WTC11 (cell line): ENCODE data around the gene WDR27. TPM values are rescaled to one million over a fixed set of nuclear protein-coding genes. Genes with fewer than 3 reads are reported as not detected.
"Not testable (repeated sequence)": the region's sequence is repeated elsewhere in the genome, so short reads cannot be mapped to it uniquely, and the experiment has no call there.

Experiments
- ATAC-seq: fragments of 200-7000 bp; cut with Tn5 transposase; 2 replicates; pipeline ENCODE4 v1.10.0; 2021; ENCODE audit warnings: mild to moderate bottlenecking, moderate library complexity
- CTCF ChIA-PET: fragments of 300-600 bp; sonication (Branson Sonifier 250); formaldehyde crosslinking; loops from one replicate; lab custom pipeline; 2021; ENCODE audit warnings: antibody characterized with exemption; lab: Charles Lee
- POLR2A ChIA-PET: fragments of 350-600 bp; sonication (Branson Sonifier 250); formaldehyde crosslinking; loops from one replicate; lab custom pipeline; 2021; ENCODE audit warnings: antibody characterized with exemption; lab: Charles Lee
- DNase-seq: peaks from one replicate; pipeline ENCODE4 v3.0.0; 2021; ENCODE audit warnings: low spot score
- H3K27ac Mint-ChIP-seq: 2 replicates; pipeline ENCODE4 v1.8.0; 2021; ENCODE audit warnings: mixed read lengths
- H3K27me3 Mint-ChIP-seq: 2 replicates; pipeline ENCODE4 v1.8.0; 2021; ENCODE audit warnings: low read depth, mild to moderate bottlenecking, moderate library complexity, mixed read lengths
- H3K36me3 Mint-ChIP-seq: 2 replicates; pipeline ENCODE4 v1.8.0; 2021; ENCODE audit warnings: mixed read lengths
- H3K4me1 Mint-ChIP-seq: 2 replicates; pipeline ENCODE4 v1.8.0; 2022; ENCODE audit warnings: mixed read lengths
- H3K4me3 Mint-ChIP-seq: 2 replicates; pipeline ENCODE4 v1.8.0; 2021; ENCODE audit warnings: mild to moderate bottlenecking, moderate library complexity, mixed read lengths
- H3K9me3 Mint-ChIP-seq: 2 replicates; pipeline ENCODE4 v1.8.0; 2021; ENCODE audit warnings: mixed read lengths
- FOXJ3 ChIP-seq: sonication (generic); formaldehyde crosslinking; IDR thresholded peaks from 2 replicates; pipeline ENCODE4 v1.9.0; 2021; ENCODE audit warnings: missing genetic modification reagents, mild to moderate bottlenecking, borderline replicate concordance
- FOXK1 ChIP-seq: sonication (generic); formaldehyde crosslinking; IDR thresholded peaks from 2 replicates; pipeline ENCODE4 v1.8.0; 2022; ENCODE audit warnings: mild to moderate bottlenecking, moderate library complexity, missing genetic modification reagents
- KAT7 ChIP-seq: sonication (generic); formaldehyde crosslinking; IDR thresholded peaks from 2 replicates; pipeline ENCODE4 v1.8.1; 2023; ENCODE audit warnings: missing genetic modification reagents, mild to moderate bottlenecking, borderline replicate concordance
- NFE2L1 ChIP-seq: sonication (generic); formaldehyde crosslinking; IDR thresholded peaks from 2 replicates; pipeline ENCODE4 v1.8.1; 2023; ENCODE audit warnings: missing genetic modification reagents
- NFYB ChIP-seq: sonication (generic); formaldehyde crosslinking; conservative IDR thresholded peaks from 2 replicates; pipeline ENCODE4 v1.8.0; 2022; ENCODE audit warnings: low read depth, missing genetic modification reagents
- PRRX2 ChIP-seq: fragments of 250-450 bp; sonication (Bioruptor Pico); IDR thresholded peaks from 2 replicates; pipeline ENCODE4 v1.8.0; 2021; ENCODE audit warnings: mild to moderate bottlenecking
- RORB ChIP-seq: fragments of 250-450 bp; sonication (Bioruptor Pico); IDR thresholded peaks from 2 replicates; pipeline ENCODE4 v1.9.0; 2021; ENCODE audit warnings: mild to moderate bottlenecking
- SOX15 ChIP-seq: fragments of 250-450 bp; sonication (Bioruptor Pico); IDR thresholded peaks from 2 replicates; pipeline ENCODE4 v1.9.0; 2021; ENCODE audit warnings: mild to moderate bottlenecking
- SP1 ChIP-seq: sonication (generic); formaldehyde crosslinking; conservative IDR thresholded peaks from 2 replicates; pipeline ENCODE4 v1.8.1; 2022; ENCODE audit warnings: missing genetic modification reagents
- TCF7 ChIP-seq: sonication (generic); formaldehyde crosslinking; IDR thresholded peaks from 2 replicates; pipeline ENCODE4 v1.8.0; 2022; ENCODE audit warnings: mild to moderate bottlenecking, low read depth, missing genetic modification reagents, moderate library complexity
- TEAD1 ChIP-seq: sonication (generic); formaldehyde crosslinking; IDR thresholded peaks from 2 replicates; pipeline ENCODE4 v1.8.0; 2022; ENCODE audit warnings: mild to moderate bottlenecking, missing genetic modification reagents
- TEAD4 ChIP-seq: sonication (generic); formaldehyde crosslinking; IDR thresholded peaks from 2 replicates; pipeline ENCODE4 v1.8.0; 2022; ENCODE audit warnings: mild to moderate bottlenecking, missing genetic modification reagents
- ZNF121 ChIP-seq: sonication (generic); formaldehyde crosslinking; IDR thresholded peaks from 2 replicates; pipeline ENCODE4 v1.8.0; 2023; ENCODE audit warnings: missing genetic modification reagents
- ZNF138 ChIP-seq: sonication (generic); formaldehyde crosslinking; conservative IDR thresholded peaks from 2 replicates; pipeline ENCODE4 v1.8.1; 2022; ENCODE audit warnings: mild to moderate bottlenecking, moderate library complexity, missing genetic modification reagents
- ZNF232 ChIP-seq: sonication (generic); formaldehyde crosslinking; IDR thresholded peaks from 2 replicates; pipeline ENCODE4 v1.8.0; 2022; ENCODE audit warnings: mild to moderate bottlenecking, missing genetic modification reagents
- total RNA-seq: library from RNA; stranded (reverse); gene quantifications from 3 replicates; pipeline ENCODE4 v1.2.3, GENCODE V29; 2021
- TF ChIP-seq, protein P1 (sequence below): fragments of 250-450 bp; sonication (Bioruptor Pico); conservative IDR thresholded peaks from 2 replicates; pipeline ENCODE4 v1.9.0; 2021; ENCODE audit warnings: mild to moderate bottlenecking
- TF ChIP-seq, protein P2 (sequence below): sonication (generic); formaldehyde crosslinking; IDR thresholded peaks from 2 replicates; pipeline ENCODE4 v1.8.1; 2023; ENCODE audit warnings: mild to moderate bottlenecking, missing genetic modification reagents
- TF ChIP-seq, protein P3 (sequence below): sonication (generic); formaldehyde crosslinking; IDR thresholded peaks from 2 replicates; pipeline ENCODE4 v1.8.0; 2023; ENCODE audit warnings: missing genetic modification reagents
- TF ChIP-seq, protein P4 (sequence below): fragments of 200-600 bp; IDR thresholded peaks from 2 replicates; pipeline ENCODE4 v1.8.0; 2022; ENCODE audit warnings: antibody characterized with exemption
- TF ChIP-seq, protein P5 (sequence below): sonication (generic); formaldehyde crosslinking; conservative IDR thresholded peaks from 2 replicates; pipeline ENCODE4 v1.8.1; 2023; ENCODE audit warnings: mild to moderate bottlenecking, low read depth, missing genetic modification reagents, moderate library complexity
- TF ChIP-seq, protein P6 (sequence below): sonication (generic); formaldehyde crosslinking; IDR thresholded peaks from 2 replicates; pipeline ENCODE4 v1.8.1; 2022; ENCODE audit warnings: mild to moderate bottlenecking, moderate library complexity, missing genetic modification reagents

The WDR27 gene
- total RNA-seq, 1 experiment from 2014 or later, result 126 TPM

DNA sequence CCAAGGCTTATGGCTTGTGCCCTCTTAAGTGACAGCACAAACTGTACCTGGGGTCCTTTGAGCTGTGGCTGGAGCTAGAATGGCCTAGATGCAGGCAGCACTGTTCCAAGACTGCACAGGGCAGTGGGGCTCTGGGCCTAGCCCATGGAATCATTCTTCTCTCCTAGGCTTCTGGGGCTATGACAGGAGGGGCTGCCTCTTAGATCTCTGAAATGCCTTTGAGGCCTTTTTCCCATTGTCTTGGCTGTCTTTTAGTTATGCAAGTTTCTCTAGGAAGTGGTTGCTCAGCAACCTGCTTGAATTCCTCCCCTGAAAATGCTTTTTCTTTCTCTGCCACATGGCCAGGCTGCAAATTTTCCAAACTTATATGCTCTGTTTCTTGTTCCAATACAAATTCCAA lies 183.4 kb downstream of the WDR27 start:
- ChIA-PET CTCF (no interaction called here), POLR2A (no interaction called here)
- H3K4me1 Mint-ChIP-seq, result no peaks in the 10 kb centered on the region
- peaks cover 51% of the 10 kb centered on the region for H3K9me3 Mint-ChIP-seq
- peaks cover 44% of the 10 kb centered on the region for H3K36me3 Mint-ChIP-seq
- no peak overlapping the region for H3K27ac Mint-ChIP-seq
- no peaks in the 10 kb centered on the region; the same call in 1 of the 2 replicates for H3K27me3 Mint-ChIP-seq
- no peak for DNase-seq
- TF ChIP-seq, protein P1, sequence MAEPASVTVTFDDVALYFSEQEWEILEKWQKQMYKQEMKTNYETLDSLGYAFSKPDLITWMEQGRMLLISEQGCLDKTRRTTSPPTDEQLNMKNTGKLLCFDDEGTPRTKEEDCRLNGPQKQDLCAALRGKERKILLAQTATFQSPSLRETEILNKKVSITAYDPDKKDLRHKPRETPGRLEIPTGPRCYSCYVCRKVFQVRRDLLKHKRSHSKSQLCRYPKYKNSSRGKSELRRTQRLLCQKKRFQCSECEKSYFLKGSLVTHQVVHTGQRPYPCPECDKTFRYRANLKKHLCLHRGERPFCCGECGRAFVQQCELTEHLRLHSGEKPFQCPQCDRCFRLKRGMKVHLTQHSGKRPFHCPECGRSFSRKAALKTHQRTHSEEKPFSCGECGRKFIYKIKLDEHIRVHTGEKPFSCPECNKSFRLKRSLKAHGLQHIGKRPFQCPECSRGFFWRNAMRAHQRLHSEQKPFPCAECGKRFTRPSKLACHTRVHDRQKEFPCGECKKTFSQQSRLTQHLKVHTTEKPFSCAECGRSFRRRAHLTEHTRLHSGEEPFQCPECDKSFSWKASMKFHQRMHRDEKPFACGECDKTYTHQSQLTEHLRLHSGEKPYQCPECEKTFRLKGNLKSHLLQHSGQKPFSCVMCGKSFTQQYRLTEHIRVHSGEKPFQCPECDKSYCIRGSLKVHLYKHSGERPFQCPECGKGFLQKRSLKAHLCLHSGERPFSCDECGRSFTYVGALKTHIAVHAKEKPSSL, result no peak
- TF ChIP-seq FOXJ3 (CRISPR knock-in tag) (no peak), SP1 (CRISPR knock-in tag) (no peak), ZNF121 (no peak), TCF7 (CRISPR knock-in tag) (no peak), NFYB (no peak), SOX15 (CRISPR knock-in tag) (no peak), TEAD1 (CRISPR knock-in tag) (no peak), KAT7 (CRISPR knock-in tag) (no peak), TEAD4 (CRISPR knock-in tag) (no peak), RORB (no peak)
- TF ChIP-seq, protein P2, sequence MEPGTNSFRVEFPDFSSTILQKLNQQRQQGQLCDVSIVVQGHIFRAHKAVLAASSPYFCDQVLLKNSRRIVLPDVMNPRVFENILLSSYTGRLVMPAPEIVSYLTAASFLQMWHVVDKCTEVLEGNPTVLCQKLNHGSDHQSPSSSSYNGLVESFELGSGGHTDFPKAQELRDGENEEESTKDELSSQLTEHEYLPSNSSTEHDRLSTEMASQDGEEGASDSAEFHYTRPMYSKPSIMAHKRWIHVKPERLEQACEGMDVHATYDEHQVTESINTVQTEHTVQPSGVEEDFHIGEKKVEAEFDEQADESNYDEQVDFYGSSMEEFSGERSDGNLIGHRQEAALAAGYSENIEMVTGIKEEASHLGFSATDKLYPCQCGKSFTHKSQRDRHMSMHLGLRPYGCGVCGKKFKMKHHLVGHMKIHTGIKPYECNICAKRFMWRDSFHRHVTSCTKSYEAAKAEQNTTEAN, result no peak
- TF ChIP-seq, protein P3, sequence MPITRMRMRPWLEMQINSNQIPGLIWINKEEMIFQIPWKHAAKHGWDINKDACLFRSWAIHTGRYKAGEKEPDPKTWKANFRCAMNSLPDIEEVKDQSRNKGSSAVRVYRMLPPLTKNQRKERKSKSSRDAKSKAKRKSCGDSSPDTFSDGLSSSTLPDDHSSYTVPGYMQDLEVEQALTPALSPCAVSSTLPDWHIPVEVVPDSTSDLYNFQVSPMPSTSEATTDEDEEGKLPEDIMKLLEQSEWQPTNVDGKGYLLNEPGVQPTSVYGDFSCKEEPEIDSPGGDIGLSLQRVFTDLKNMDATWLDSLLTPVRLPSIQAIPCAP (CRISPR knock-in tag), result no peak
- no peak overlapping the region for H3K4me3 Mint-ChIP-seq
- no peak for ATAC-seq

DNA sequence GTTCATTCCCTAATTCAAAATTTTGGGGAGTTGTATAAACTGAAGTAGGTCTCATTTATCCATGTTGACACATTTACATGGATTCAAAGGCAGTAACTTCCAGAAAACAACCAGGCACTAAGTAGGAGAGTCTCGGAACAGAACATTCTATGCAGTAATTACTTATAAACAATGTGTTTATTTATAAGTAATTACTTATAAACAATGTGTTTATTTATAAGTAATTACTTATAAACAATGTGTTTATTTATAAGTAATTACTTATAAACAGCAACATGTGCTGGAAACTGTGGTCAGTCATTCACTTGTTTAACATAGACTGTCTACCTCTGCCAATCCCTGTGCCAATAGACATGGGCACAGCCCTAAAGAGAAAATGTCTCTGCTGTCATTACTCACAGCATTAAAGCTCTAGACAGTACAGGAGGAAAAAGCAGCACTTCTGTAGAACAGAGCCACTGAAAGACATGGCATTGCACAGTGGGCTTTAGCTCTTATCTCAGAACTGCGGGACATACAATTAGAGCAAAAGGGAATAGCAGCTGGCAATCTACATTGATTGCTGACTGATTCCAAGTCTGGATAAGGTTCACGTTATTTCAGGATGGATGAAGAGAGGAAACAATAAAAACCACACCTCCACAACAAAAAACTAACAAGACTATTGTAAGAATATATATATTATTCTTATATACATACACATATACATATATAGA lies 188.2 kb downstream of the WDR27 start:
- H3K4me1 Mint-ChIP-seq, result no peaks in the 10 kb centered on the region
- ChIA-PET POLR2A (no interaction called here), CTCF (no interaction called here)
- no peak overlapping the region for H3K4me3 Mint-ChIP-seq
- no peak for DNase-seq
- H3K36me3 Mint-ChIP-seq, result peaks cover 27% of the 10 kb centered on the region
- no peak for ATAC-seq
- H3K27me3 Mint-ChIP-seq, result no peaks in the 10 kb centered on the region; the same call in 1 of the 2 replicates
- TF ChIP-seq ZNF138 (CRISPR knock-in tag) (no peak), ZNF232 (no peak), NFYB (no peak), FOXK1 (no peak), KAT7 (CRISPR knock-in tag) (no peak), ZNF121 (no peak), PRRX2 (no peak), NFE2L1 (CRISPR knock-in tag) (no peak)
- TF ChIP-seq, protein P4, sequence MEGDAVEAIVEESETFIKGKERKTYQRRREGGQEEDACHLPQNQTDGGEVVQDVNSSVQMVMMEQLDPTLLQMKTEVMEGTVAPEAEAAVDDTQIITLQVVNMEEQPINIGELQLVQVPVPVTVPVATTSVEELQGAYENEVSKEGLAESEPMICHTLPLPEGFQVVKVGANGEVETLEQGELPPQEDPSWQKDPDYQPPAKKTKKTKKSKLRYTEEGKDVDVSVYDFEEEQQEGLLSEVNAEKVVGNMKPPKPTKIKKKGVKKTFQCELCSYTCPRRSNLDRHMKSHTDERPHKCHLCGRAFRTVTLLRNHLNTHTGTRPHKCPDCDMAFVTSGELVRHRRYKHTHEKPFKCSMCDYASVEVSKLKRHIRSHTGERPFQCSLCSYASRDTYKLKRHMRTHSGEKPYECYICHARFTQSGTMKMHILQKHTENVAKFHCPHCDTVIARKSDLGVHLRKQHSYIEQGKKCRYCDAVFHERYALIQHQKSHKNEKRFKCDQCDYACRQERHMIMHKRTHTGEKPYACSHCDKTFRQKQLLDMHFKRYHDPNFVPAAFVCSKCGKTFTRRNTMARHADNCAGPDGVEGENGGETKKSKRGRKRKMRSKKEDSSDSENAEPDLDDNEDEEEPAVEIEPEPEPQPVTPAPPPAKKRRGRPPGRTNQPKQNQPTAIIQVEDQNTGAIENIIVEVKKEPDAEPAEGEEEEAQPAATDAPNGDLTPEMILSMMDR, result no peak
- TF ChIP-seq, protein P5, sequence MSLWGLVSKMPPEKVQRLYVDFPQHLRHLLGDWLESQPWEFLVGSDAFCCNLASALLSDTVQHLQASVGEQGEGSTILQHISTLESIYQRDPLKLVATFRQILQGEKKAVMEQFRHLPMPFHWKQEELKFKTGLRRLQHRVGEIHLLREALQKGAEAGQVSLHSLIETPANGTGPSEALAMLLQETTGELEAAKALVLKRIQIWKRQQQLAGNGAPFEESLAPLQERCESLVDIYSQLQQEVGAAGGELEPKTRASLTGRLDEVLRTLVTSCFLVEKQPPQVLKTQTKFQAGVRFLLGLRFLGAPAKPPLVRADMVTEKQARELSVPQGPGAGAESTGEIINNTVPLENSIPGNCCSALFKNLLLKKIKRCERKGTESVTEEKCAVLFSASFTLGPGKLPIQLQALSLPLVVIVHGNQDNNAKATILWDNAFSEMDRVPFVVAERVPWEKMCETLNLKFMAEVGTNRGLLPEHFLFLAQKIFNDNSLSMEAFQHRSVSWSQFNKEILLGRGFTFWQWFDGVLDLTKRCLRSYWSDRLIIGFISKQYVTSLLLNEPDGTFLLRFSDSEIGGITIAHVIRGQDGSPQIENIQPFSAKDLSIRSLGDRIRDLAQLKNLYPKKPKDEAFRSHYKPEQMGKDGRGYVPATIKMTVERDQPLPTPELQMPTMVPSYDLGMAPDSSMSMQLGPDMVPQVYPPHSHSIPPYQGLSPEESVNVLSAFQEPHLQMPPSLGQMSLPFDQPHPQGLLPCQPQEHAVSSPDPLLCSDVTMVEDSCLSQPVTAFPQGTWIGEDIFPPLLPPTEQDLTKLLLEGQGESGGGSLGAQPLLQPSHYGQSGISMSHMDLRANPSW (CRISPR knock-in tag), result no peak
- TF ChIP-seq, protein P6, sequence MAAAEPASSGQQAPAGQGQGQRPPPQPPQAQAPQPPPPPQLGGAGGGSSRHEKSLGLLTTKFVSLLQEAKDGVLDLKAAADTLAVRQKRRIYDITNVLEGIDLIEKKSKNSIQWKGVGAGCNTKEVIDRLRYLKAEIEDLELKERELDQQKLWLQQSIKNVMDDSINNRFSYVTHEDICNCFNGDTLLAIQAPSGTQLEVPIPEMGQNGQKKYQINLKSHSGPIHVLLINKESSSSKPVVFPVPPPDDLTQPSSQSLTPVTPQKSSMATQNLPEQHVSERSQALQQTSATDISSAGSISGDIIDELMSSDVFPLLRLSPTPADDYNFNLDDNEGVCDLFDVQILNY (CRISPR knock-in tag), result no peak
- H3K27ac Mint-ChIP-seq, result no peak overlapping the region
- peaks cover 28% of the 10 kb centered on the region for H3K9me3 Mint-ChIP-seq

DNA sequence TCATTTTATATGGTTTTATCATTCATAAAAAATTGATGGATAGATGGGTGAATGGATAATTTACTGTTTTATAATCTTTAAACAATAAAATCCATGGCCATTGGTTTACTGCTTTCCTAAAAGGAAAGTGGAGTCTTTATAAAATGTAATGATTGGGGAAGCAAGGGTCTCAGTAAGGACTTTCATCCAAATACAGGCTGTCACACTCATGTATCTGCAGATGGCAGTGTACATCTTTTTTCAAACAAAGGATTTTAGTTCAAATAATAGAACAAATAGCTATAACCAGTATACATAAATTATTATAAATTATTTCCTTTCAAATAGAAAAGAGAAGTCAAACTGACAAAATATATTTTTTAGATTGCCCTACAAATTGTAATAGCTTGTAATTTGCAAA lies 190.0 kb downstream of the WDR27 start:
- H3K4me1 Mint-ChIP-seq, H3K4me3 Mint-ChIP-seq, CTCF ChIA-PET, DNase-seq, ATAC-seq, H3K27ac Mint-ChIP-seq, POLR2A ChIA-PET, H3K27me3 Mint-ChIP-seq: not testable (repeated sequence)
- peaks cover 19% of the 10 kb centered on the region for H3K36me3 Mint-ChIP-seq
- peaks cover 29% of the 10 kb centered on the region for H3K9me3 Mint-ChIP-seq
